HG03354 (cell line): ENCODE data around the gene HAAO.

ENCODE experiments used
- ATAC-seq: cut with Tn5 transposase; IDR thresholded peaks from one replicate; pipeline ENCODE4 v1.9.1; 2021; ENCODE audit warnings: mild to moderate bottlenecking; ENCODE audit not compliant: unreplicated experiment, poor library complexity, severe bottlenecking

Gene HAAO

DNA sequence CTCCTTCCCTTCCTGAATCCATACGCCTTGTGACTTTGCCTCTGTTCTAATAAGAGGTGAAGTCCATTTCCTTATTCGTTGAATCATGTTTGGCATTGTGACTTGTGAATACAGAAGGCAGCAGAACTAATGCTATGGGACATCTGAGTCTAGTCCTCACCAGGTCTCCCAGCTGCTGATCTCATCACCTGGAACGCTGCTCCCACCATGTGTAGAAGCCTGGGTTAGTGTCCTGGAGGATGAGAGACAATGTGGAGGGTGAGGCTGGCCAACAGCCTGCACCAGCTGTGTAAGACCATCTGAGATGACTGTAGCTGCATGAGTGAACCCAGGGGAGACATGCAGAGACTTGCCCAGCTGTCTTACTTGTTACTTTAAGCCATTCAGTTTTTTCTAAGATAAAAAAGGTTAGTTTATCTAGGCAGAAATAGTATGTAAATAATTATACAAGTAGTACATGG lies 3.5 kb upstream of the HAAO start:
- ATAC-seq: peak; percentile 41

DNA sequence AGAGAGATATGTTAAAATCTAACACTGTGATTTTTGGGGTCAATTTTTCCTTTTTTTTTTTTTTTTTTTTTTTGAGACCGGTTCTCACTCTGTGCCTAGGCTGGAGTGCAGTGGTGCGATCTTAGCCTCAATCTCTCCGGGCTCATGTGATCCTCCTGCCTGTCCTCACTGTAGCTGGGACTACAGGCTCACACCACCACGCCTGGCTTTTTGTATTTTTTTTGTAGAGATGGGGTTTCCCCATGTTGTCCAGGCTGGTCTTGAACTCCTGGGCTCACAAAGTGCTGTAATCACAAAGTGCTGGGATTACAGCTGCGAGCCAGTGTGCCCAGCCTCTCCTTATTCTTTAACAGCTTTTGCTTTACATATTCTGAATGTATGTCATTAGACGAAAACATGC lies 2.9 kb upstream of the HAAO start:
- ATAC-seq: no peak

DNA sequence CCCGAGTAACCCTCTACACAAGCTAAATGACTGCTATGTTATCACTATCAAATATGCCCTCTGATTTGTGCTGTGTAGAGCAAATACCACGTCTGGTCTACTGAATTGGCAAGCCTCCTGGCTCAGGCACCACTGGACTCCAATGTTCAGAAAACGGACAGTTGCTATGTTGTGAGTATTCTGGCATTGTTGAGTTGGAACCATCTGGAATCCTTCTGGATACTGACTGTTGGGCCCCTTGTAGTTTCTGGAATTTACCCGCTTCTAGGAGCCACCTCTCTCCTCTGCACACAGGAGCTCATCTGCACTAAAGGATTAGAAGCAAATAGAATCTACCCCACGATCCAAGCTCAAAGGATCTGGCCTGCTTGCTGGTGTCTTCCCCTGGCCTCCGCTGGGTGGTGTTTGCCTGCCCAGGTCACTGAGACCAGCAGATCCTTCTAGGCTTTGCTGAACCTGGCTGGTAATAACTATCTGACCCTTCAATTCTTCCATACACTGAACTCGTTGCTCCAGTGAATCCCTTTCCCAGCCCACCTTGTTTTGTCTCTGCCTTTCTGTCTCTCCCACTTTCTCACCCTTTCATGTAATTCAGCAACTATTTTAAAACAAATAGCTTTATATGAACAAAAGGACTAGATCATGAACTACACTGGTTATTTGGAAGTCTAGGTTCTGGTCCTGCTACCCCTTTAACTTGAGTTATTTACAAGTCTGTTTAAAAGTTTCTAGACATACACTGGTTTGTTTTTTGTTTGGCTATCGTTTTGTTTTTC lies 2.1 kb upstream of the HAAO start:
- ATAC-seq: no peak

DNA sequence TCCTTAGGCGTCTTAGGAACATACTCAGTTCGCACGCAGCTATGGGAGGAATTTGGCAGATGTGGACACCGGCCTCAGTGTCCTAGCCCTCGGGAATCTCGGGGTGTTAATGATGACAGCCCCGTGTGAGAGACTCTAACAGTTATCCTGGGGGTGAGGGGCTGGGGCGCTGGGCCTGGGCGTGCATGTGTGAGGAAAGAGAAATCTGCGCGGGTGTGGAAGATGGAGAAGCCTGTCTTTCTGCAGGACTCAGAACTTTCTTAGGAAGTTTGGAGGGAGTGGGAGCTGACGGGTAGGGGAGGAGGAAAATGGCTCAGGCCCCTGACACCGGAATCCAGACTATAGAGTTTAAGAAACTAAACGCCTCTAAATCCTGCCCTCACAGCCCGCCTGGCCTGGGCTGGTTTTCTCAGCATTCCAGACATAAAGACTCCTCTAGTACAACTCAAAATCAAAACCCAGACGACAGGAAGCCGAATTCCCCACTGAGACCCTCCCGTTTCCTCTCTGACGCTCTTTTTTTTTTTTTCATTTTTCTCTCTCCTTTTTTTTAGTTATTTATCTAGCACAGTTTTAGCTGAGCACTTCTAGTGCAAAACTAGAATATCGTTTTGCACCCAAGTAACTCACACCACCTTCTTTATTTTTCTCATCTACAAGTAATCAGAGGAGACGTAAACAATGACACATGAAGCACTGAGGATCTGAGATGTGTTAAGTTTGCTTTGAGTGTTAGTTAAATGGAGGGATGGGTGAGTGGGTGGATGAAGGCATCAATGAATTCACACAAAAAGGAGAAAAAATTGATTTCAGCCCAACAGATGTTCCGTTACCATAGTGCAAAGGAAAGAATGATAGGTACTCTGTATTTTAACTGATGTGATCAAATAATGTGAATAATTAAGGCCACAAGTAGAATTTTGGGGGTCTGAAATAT lies 1.2 kb upstream of the HAAO start:
- ATAC-seq: peak; percentile 2

- peak; percentile 42 for ATAC-seq
These were observed 248 bp downstream of the HAAO start for GRCh38 chr2:42792087-42792582.

DNA sequence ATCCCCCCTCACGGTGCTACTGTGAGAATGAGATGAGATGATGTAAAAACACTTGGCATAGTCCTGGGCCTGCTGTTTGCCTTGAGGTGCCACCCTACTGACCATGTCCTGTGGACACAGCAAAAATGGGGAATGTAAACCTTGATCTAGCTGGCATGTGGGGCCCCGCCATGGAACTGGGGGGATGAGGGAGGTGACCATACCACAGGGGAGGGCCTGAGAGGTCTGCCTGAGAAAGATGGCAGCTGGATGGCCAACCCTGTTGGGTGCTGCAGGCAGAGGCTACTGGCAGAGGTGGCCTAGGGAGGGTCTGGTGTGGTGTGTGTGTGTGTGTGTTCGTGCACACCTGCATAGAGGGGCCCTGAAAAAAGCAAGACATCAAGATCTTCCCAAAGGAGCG lies 777 bp downstream of the HAAO start:
- no peak for ATAC-seq

DNA sequence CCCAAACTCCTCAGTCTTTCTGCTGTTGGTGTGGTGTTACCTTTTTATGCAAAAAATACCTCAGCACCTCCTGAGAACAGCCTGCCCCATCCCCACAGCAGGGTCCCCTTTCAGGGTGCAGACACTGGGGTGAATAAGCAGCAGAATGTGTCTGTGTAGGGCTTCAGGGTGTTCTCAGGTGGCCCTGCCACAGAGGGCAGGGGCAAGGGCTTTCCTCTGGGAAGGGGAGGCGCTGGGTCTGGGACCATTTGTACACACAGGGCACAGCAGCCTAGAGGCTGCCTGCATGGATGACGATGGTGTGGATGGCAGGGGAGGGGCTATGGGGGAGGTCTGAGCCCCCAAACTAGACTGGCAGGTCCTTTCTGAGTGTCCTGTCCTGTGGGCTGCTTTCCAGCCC lies 2.6 kb downstream of the HAAO start:
- no peak for ATAC-seq

DNA sequence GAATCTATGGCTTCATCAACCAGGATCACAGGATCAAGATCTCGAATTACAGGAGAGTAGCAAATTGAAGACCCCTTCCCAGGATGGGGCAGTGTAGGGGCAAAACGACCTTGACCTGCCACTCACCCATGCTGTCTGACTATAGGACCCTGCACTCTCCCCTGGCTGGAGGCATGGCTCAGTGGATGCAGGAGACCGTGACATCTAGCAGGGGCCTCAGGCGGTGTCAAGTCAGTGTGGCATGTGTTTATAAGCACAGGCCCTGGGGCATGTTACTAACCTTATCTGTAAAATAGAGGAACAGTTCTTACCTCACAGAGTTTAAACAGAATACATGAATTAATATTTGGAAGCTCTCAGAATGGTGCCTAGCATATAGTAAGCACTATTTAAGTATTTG lies 3.5 kb downstream of the HAAO start:
- ATAC-seq: no peak

- ATAC-seq: no peak
These were observed 3.9 kb downstream of the HAAO start for GRCh38 chr2:42788478-42788793.

- ATAC-seq: no peak
These were observed 4.5 kb downstream of the HAAO start for GRCh38 chr2:42787788-42788477.

- ATAC-seq: no peak
These were observed 5.0 kb downstream of the HAAO start for GRCh38 chr2:42787424-42787787.

- ATAC-seq: no peak
These were observed 5.6 kb downstream of the HAAO start for GRCh38 chr2:42786561-42787345.

DNA sequence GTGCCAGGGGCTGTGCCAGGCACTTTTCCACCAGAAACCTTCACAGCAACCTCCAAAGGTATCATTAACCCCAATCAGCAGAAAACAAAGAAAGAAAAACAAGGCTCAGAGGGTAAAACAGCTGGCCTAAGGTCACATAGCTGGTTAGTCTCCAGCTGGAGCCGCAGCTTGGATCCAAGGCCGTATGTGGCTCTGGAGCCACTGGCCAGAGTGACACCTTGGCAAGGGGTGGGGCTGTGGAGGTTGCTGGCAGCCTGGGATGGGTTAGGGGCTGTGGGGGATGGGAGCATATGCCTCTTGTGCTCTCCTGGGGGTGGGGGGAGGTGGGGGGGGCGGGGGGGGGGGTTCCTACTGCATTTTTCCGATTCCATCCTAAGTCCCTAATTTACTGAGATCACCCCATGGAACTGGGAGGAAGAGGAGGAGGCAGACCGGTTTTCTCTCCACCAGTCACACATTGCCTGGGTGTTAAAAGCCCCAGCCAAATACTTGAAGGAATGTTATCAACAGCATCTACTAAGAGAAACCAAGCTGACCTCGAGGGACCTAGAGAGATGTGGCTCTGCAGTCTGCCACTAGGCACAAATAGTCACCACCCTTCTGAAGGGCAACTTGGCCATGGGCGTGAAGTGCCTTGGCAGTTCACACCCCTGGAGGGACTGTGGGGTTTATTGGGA lies 8.0 kb downstream of the HAAO start:
- no peak for ATAC-seq

DNA sequence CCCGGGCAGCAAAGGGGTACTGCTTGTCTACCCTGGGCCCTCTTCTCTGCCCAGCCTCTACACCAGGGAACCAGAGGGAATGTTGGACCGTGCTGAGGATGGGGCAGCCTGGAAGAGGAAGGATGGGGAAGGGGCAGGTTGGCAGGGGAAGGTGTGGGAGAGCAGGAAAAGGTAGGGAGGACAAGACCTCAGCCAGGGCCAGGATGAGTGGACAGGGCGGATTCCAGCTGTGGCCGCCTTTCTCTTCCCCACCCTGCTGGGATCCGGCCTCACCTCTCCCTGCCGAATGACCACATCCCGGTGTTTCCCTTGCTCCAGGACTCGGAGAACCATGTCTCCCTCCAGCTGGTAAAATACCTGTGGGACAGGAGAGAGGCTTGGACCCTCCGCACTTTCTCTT lies 8.9 kb downstream of the HAAO start:
- ATAC-seq: no peak

DNA sequence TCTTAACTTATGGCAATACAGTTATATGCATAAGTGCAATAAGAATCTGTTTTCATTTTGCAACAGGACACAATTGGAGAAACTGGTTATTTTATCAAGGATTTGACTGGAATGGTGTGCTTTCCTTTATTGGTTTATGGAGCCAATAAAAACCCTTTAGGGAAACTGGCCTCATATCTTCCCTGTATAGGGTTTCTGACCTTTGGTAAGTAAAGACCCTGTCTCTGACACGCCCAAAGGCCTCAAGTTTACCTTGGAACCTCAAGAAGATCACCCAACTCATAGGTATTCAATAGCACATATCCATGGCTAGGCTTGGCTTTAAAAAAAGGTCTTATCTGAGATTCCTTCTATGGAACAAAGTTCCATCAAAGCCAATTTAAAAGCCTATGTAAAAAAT lies 11.2 kb downstream of the HAAO start:
- ATAC-seq: no peak

GRCh38 chr2:42777883-42778805 lies 14.2 kb downstream of the HAAO start:
- ATAC-seq: no peak

DNA sequence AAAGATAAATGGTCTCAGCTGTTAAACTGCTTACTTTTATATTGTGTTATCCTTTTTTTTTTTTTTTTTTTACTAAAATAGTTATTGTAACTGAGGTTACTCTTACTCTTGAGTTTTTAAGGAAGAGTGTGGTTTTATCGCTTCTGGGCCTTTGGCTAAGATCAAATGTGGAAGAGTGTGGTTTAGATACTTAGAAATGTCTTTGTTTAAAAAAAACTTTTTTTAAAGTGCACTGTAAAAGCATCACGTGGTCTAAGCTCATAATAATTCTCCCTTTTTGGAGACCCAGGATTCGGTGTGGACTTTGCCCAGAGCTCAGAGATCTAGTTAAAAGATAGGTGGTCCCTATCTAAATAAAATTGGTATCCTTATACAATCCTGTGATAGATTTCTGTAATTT lies 16.6 kb downstream of the HAAO start:
- no peak for ATAC-seq

DNA sequence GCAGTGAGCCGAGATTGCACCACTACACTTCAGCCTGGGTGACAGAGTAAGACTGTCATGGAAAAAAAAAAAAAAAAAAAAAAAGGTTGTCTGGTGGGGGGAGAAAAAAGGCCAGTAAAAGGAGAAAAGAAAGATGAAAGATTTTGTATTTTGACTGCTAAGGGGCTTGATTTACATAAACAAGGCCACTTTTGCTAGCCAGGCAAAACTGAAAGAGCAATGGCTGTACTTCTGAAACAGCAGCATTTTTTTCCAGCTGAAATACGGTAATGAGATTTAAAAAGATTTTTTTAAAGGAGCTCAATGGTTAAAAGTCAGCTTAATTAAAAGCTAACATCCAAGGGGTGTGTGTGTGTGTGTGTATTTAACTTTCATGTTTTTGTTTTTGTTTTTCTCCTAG lies 17.2 kb downstream of the HAAO start:
- ATAC-seq: peak; percentile 53
